GM23338 (cell line): ENCODE results near the gene CKB. TPM values are rescaled to one million over a fixed set of nuclear protein-coding genes. Genes with fewer than 3 reads are reported as not detected.

Experiments used
- ATAC-seq: fragments of 200-7000 bp; cut with Tn5 transposase; 3 replicates; pipeline ENCODE4 v1.9.1; 2020
- DNase-seq: peaks from one replicate; pipeline ENCODE4 v3.0.0-alpha.2; 2015; ENCODE audit warnings: low spot score
- H2AFZ ChIP-seq: fragments of 200-600 bp; sonication (generic); 2 replicates; pipeline ENCODE4 v1.8.0; 2016; ENCODE audit warnings: antibody characterized with exemption, mild to moderate bottlenecking, moderate library complexity
- H3F3A ChIP-seq: fragments of 200-600 bp; sonication (generic); replicated peaks from 2 replicates; pipeline ENCODE4 v1.8.0; 2017; ENCODE audit warnings: antibody characterized with exemption, mixed run types, low read depth
- H3K27ac ChIP-seq: fragments of 200-600 bp; sonication (generic); 2 replicates; pipeline ENCODE4 v1.6.1; 2016; ENCODE audit warnings: low read depth
- H3K27me3 ChIP-seq: fragments of 200-600 bp; sonication (generic); 2 replicates; pipeline ENCODE4 v1.8.0; 2016; ENCODE audit warnings: mild to moderate bottlenecking, mixed run types, moderate library complexity; ENCODE audit not compliant: insufficient read depth
- H3K36me3 ChIP-seq: fragments of 200-600 bp; sonication (generic); 2 replicates; pipeline ENCODE4 v1.8.0; 2016; ENCODE audit warnings: mild to moderate bottlenecking; ENCODE audit not compliant: insufficient read depth
- H3K4me1 ChIP-seq: fragments of 200-600 bp; sonication (generic); 2 replicates; pipeline ENCODE4 v1.8.0; 2016; ENCODE audit warnings: mild to moderate bottlenecking, moderate library complexity; ENCODE audit not compliant: insufficient read depth
- H3K4me2 ChIP-seq: fragments of 200-600 bp; sonication (generic); 2 replicates; pipeline ENCODE4 v1.7.1; 2017; ENCODE audit warnings: mixed run types
- H3K4me3 ChIP-seq: fragments of 200-600 bp; sonication (generic); 2 replicates; pipeline ENCODE4 v1.6.1; 2016; ENCODE audit warnings: mixed run types
- H3K79me2 ChIP-seq: fragments of 200-600 bp; sonication (generic); replicated peaks from 2 replicates; pipeline ENCODE4 v1.8.0; 2017; ENCODE audit warnings: mild to moderate bottlenecking; ENCODE audit not compliant: insufficient read depth
- H3K9me2 ChIP-seq: fragments of 200-600 bp; sonication (generic); 2 replicates; pipeline ENCODE4 v1.8.0; 2017; ENCODE audit not compliant: insufficient read depth
- H4K20me1 ChIP-seq: fragments of 200-600 bp; sonication (generic); replicated peaks from 2 replicates; pipeline ENCODE4 v1.8.0; 2017; ENCODE audit warnings: mild to moderate bottlenecking; ENCODE audit not compliant: insufficient read depth
- H3K27ac Mint-ChIP-seq: 2 replicates; pipeline ENCODE4 v1.8.0; 2020; ENCODE audit warnings: inconsistent platforms, mild to moderate bottlenecking, moderate library complexity, mixed read lengths
- H3K27me3 Mint-ChIP-seq: 3 replicates; pipeline ENCODE4 v1.8.0; 2022; ENCODE audit warnings: low read depth, mild to moderate bottlenecking, moderate library complexity, mixed read lengths, inconsistent platforms; ENCODE audit not compliant: insufficient read depth, poor library complexity
- H3K36me3 Mint-ChIP-seq: 3 replicates; pipeline ENCODE4 v1.8.0; 2021; ENCODE audit warnings: low read depth, mild to moderate bottlenecking, inconsistent platforms, moderate library complexity, mixed read lengths
- H3K4me1 Mint-ChIP-seq: 3 replicates; pipeline ENCODE4 v1.8.0; 2020; ENCODE audit warnings: mild to moderate bottlenecking, inconsistent platforms, mixed read lengths
- H3K4me3 Mint-ChIP-seq: 3 replicates; pipeline ENCODE4 v1.8.0; 2021; ENCODE audit warnings: moderate library complexity, mild to moderate bottlenecking, inconsistent platforms, mixed read lengths
- H3K9me3 Mint-ChIP-seq: 3 replicates; pipeline ENCODE4 v1.8.0; 2020; ENCODE audit warnings: moderate library complexity, mild to moderate bottlenecking, inconsistent platforms, mixed read lengths
- EZH2 ChIP-seq: fragments of 200-600 bp; sonication (generic); IDR thresholded peaks from one replicate; pipeline ENCODE4 v1.8.0; 2017; ENCODE audit warnings: antibody characterized with exemption, mild to moderate bottlenecking, low read depth; ENCODE audit not compliant: unreplicated experiment
- EZH2phosphoT487 ChIP-seq: fragments of 200-600 bp; sonication (generic); IDR thresholded peaks from one replicate; pipeline ENCODE4 v1.8.1; 2018; ENCODE audit warnings: antibody characterized with exemption; ENCODE audit not compliant: unreplicated experiment
- ZNF114 ChIP-seq: fragments of 250-450 bp; sonication (Bioruptor Pico); IDR thresholded peaks from 2 replicates; pipeline ENCODE4 v1.5.0; 2020; ENCODE audit warnings: mild to moderate bottlenecking, moderate library complexity
- ZNF331 ChIP-seq: fragments of 250-450 bp; sonication (Bioruptor Pico); IDR thresholded peaks from 2 replicates; pipeline ENCODE4 v1.5.0; 2020; ENCODE audit warnings: low read depth, mild to moderate bottlenecking, moderate library complexity
- polyA plus RNA-seq: library from polyadenylated mRNA; unstranded; fragments of >200 nt; fragmentation: Nextera tagmentation; extraction: Ambion mirVana; gene quantifications from 2 replicates; pipeline ENCODE4 v1.2.1, GENCODE V29; 2016
- total RNA-seq: library from RNA; depleted of rRNA; stranded (reverse); fragments of >200 nt; shearing (Covaris generic); gene quantifications from 2 replicates; pipeline ENCODE4 v1.2.3, GENCODE V29; 2014
- TF ChIP-seq, protein P1 (sequence below), 2 experiments: fragments of 200-600 bp in 1 of 2; sonication (generic) in 1 of 2; conservative IDR thresholded peaks; 2 replicates each; pipeline versions ENCODE4 v1.5.1 to v1.6.1; 2016 to 2017; ENCODE audit warnings: antibody characterized with exemption in 2 of 2, low read depth in 2 of 2, mild to moderate bottlenecking in 2 of 2, moderate library complexity in 1 of 2

Gene CKB
- total and polyA plus RNA-seq, 2 experiments from 2014 or later, result 604 to 852 TPM

- H3K79me2 ChIP-seq, result peaks cover under 1% of the 10 kb centered on the region
- peaks cover 21% of the 10 kb centered on the region for H3F3A ChIP-seq
- no peak for TF ChIP-seq ZNF114 (CRISPR knock-in tag)
- TF ChIP-seq, protein P1, sequence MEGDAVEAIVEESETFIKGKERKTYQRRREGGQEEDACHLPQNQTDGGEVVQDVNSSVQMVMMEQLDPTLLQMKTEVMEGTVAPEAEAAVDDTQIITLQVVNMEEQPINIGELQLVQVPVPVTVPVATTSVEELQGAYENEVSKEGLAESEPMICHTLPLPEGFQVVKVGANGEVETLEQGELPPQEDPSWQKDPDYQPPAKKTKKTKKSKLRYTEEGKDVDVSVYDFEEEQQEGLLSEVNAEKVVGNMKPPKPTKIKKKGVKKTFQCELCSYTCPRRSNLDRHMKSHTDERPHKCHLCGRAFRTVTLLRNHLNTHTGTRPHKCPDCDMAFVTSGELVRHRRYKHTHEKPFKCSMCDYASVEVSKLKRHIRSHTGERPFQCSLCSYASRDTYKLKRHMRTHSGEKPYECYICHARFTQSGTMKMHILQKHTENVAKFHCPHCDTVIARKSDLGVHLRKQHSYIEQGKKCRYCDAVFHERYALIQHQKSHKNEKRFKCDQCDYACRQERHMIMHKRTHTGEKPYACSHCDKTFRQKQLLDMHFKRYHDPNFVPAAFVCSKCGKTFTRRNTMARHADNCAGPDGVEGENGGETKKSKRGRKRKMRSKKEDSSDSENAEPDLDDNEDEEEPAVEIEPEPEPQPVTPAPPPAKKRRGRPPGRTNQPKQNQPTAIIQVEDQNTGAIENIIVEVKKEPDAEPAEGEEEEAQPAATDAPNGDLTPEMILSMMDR (conservative IDR thresholded peaks at IDR 0.05; ENCODE audit: low read depth in 2 of 2), result peak; percentile 42 to 61
- H3K4me1 ChIP-seq, result peaks cover 8% of the 10 kb centered on the region
- peaks cover 9% of the 10 kb centered on the region for H3K36me3 Mint-ChIP-seq
- no peak overlapping the region for H3K27ac ChIP-seq
- peak overlapping the region; percentile 67; the same call in 1 of the 2 replicates for H3K4me3 ChIP-seq
- peak overlapping the region; percentile 94 for H3K4me2 ChIP-seq
- DNase-seq (no peak), ATAC-seq (no peak)
- H3K27me3 Mint-ChIP-seq, result peaks cover 30% of the 10 kb centered on the region
- peak overlapping the region; percentile 67; the same call in 2 of the 3 replicates for H3K4me3 Mint-ChIP-seq
- no peaks in the 10 kb centered on the region for H3K9me2 ChIP-seq
- no peak overlapping the region for H2AFZ ChIP-seq
- H3K9me3 Mint-ChIP-seq, result peaks cover 4% of the 10 kb centered on the region; the same call in 1 of the 3 replicates
- H4K20me1 ChIP-seq, result peaks cover 11% of the 10 kb centered on the region
- no peak overlapping the region for H3K27ac Mint-ChIP-seq
- peaks cover 22% of the 10 kb centered on the region for H3K27me3 ChIP-seq
- no peaks in the 10 kb centered on the region; the same call in 1 of the 2 replicates for H3K36me3 ChIP-seq
- peaks cover 24% of the 10 kb centered on the region for H3K4me1 Mint-ChIP-seq
Measured at GRCh38 chr14:103524002-103524935, 1.6 kb upstream of the CKB start.

DNA sequence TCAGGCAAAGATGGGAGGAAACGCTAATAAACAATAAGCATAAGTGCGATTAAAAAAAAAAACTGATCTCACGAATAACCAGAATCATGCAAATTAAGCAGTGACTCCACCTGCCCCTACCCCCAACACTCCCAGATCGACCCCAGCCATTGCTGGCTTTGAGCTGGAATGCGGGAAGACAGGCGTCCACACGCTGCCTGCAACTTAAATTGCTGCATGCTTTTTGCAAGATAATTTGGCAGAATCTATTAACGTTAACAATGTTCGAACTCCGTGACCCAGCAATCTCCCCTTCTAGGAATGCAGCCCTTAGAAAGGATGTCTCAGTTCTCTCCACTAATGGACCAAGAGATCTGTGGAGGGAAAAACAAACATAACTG, 935 bp upstream of the CKB start:
- peak overlapping the region; percentile 94 for H3K4me2 ChIP-seq
- peaks cover 26% of the 10 kb centered on the region for H3K4me1 Mint-ChIP-seq

More for the DNA sequence above, 935 bp upstream of the CKB start:
- ATAC-seq (no peak), DNase-seq (peak; percentile 70)
- peaks cover 11% of the 10 kb centered on the region for H4K20me1 ChIP-seq
- no peaks in the 10 kb centered on the region; the same call in 1 of the 2 replicates for H3K36me3 ChIP-seq
- peaks cover 4% of the 10 kb centered on the region; the same call in 1 of the 3 replicates for H3K9me3 Mint-ChIP-seq
- H3K27me3 Mint-ChIP-seq, result peaks cover 34% of the 10 kb centered on the region
- peaks cover 14% of the 10 kb centered on the region for H3K36me3 Mint-ChIP-seq
- peak overlapping the region; percentile 67 for H3K4me3 ChIP-seq
- H3F3A ChIP-seq, result peaks cover 25% of the 10 kb centered on the region
- peak overlapping the region; percentile 67 for H3K4me3 Mint-ChIP-seq
- H3K27ac ChIP-seq, result no peak overlapping the region
- H3K27me3 ChIP-seq, result peaks cover 22% of the 10 kb centered on the region
- no peak for TF ChIP-seq EZH2phosphoT487
- TF ChIP-seq EZH2, result no peak
- TF ChIP-seq, protein P1 (conservative IDR thresholded peaks at IDR 0.05; ENCODE audit: low read depth in 2 of 2), result no peak
- no peak for TF ChIP-seq ZNF331 (CRISPR knock-in tag)
- no peak for TF ChIP-seq ZNF114 (CRISPR knock-in tag)
- peak overlapping the region; percentile 85; the same call in 1 of the 2 replicates for H2AFZ ChIP-seq
- no peaks in the 10 kb centered on the region for H3K79me2 ChIP-seq
- peaks cover 13% of the 10 kb centered on the region for H3K4me1 ChIP-seq
- H3K9me2 ChIP-seq, result no peaks in the 10 kb centered on the region
- H3K27ac Mint-ChIP-seq, result no peak overlapping the region
